GM21447 (cell line): Measurements from ENCODE around the gene CHRNA10.
"Not testable (repeated sequence)": the region's sequence is repeated elsewhere in the genome, so short reads cannot be mapped to it uniquely, and the experiment has no call there.

Experiments used
- ATAC-seq: cut with Tn5 transposase; IDR thresholded peaks from one replicate; pipeline ENCODE4 v1.9.1; 2021; ENCODE audit not compliant: unreplicated experiment

Gene CHRNA10

GRCh38 chr11:3666023-3666530, 5.1 kb downstream of the CHRNA10 start:
- no peak for ATAC-seq

- no peak for ATAC-seq
Measured at GRCh38 chr11:3665336-3666022, 5.7 kb downstream of the CHRNA10 start.

- no peak for ATAC-seq
Measured at GRCh38 chr11:3664032-3664630, 7.1 kb downstream of the CHRNA10 start.

- ATAC-seq = no peak
Measured at GRCh38 chr11:3662856-3663255, 8.3 kb downstream of the CHRNA10 start.

- no peak for ATAC-seq
Measured at GRCh38 chr11:3660960-3661359, 10.2 kb downstream of the CHRNA10 start.

GRCh38 chr11:3659595-3660515, 11.3 kb downstream of the CHRNA10 start:
- ATAC-seq = no peak

GRCh38 chr11:3658252-3658651, 12.9 kb downstream of the CHRNA10 start:
- ATAC-seq = no peak

- ATAC-seq = not testable (repeated sequence)
Measured at GRCh38 chr11:3657331-3657730, 13.9 kb downstream of the CHRNA10 start.

- ATAC-seq = no peak
Measured at GRCh38 chr11:3655547-3655946, 15.6 kb downstream of the CHRNA10 start.

GRCh38 chr11:3652514-3652913, 18.7 kb downstream of the CHRNA10 start:
- ATAC-seq = not testable (repeated sequence)

GRCh38 chr11:3649374-3649773, 21.8 kb downstream of the CHRNA10 start:
- not testable (repeated sequence) for ATAC-seq

- ATAC-seq = not testable (repeated sequence)
Measured at GRCh38 chr11:3648843-3649242, 22.3 kb downstream of the CHRNA10 start.

- ATAC-seq = no peak
Measured at GRCh38 chr11:3645552-3645951, 25.6 kb downstream of the CHRNA10 start.

GRCh38 chr11:3644817-3645235, 26.4 kb downstream of the CHRNA10 start, which contains the start of gene ART1:
ART1 (plus strand) TSS chr11:3645128; CDS start chr11:3659214, 14,086 bp downstream.
- no peak for ATAC-seq

- not testable (repeated sequence) for ATAC-seq
Measured at GRCh38 chr11:3643102-3643546, 28.1 kb downstream of the CHRNA10 start.

- no peak for ATAC-seq
Measured at GRCh38 chr11:3642071-3642951, 28.9 kb downstream of the CHRNA10 start.

GRCh38 chr11:3641701-3642070, 29.5 kb downstream of the CHRNA10 start, which contains the start of gene ART5:
ART5 (minus strand) TSS chr11:3641992; CDS start chr11:3641862, 130 bp downstream.
- no peak for ATAC-seq

GRCh38 chr11:3641191-3641590, 30.0 kb downstream of the CHRNA10 start:
- no peak for ATAC-seq

- ATAC-seq = no peak
Measured at GRCh38 chr11:3639841-3640240, 31.3 kb downstream of the CHRNA10 start.

- ATAC-seq = no peak
Measured at GRCh38 chr11:3638513-3638912, 32.7 kb downstream of the CHRNA10 start.
